ENCODE data around the gene TMBIM6. TPM values are rescaled to one million over a fixed set of nuclear protein-coding genes. Genes with fewer than 3 reads are reported as not detected.
"Not testable (repeated sequence)": the region's sequence is repeated elsewhere in the genome, so short reads cannot be mapped to it uniquely, and the experiment has no call there.

TMBIM6 gene
- total and polyA plus RNA-seq, 7 donors = 93.7 to 384 (median 201) TPM

DNA sequence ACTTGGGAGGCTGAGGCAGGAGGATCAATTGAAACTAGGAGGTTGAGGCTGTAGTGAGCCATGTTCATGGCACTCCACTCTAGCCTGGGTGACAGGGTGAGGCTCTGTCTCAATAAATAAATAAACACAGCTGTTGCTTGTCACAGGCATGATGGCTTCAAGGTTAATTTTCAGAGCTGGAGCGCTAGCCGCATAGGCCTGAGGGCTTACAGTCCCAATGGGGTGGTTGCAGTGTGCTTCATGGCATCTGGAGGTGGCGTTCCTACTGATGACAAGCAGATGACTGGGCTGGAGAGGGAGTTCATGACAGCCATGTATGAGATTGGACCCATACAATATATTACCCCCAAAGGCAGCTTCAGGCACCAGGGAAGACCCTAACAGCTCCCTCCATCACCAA lies 32.5 kb upstream of the TMBIM6 start:
- intact Hi-C loops (cut with DNase I) = no loop called here
- Histone ChIP-seq H3K9me3 (no peaks in the 10 kb centered on the region), H3K4me3 (no peak overlapping the region), H3K36me3 (no peaks in the 10 kb centered on the region), H3K27ac (no peak overlapping the region), H3K27me3 (peaks cover 0 to 3% (median 0%) of the 10 kb centered on the region in 3 donors), H3K4me1 (peaks cover 0 to 25% (median 16%) of the 10 kb centered on the region in 4 donors)
- WGBS, 2 donors = 73 to 94% methylated on average over 3 of the region's 3 CpGs
- no peak for TF ChIP-seq POLR2AphosphoS5 (IDR thresholded peaks at IDR 0.05)
- no peak for DNase-seq

DNA sequence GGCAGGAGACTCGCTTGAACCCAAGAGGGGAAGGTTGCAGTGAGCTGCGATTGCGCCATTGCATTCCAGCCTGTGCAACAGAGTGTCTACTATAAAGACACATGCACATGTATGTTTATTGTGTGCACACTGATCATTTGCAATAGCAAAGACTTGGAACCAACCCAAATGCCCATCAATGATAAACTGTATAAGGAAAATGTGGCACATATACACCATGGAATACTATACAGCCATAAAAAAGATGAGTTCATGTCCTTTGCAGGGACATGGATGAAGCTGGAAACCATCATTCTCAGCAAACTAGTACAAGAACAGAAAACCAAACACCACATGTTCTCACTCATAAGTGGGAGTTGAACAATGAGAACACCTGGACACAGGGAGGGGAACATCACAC lies 27.4 kb upstream of the TMBIM6 start:
- peaks cover 0 to 18% (median 0%) of the 10 kb centered on the region in 3 donors for H3K27me3 ChIP-seq
- H3K36me3 ChIP-seq; intact Hi-C loops (cut with DNase I): not testable (repeated sequence)

DNA sequence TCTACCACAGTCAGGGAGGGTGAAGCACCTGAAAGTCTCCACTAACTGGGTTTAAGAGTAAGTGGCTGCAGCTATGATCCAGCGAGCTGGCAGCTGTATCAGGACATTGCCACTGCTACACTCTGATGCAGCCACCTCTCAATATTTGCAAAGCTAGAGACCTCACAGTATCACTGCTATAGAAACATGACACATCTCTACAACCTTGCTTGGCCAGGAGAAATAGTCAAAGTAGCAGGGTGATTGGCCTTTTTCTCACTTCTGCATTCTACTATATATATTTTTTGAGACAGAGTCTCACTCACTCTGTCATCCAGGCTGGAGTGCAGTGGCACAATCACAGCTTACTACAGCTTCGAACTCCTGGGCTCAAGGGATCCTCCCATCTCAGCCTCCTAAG lies 24.8 kb upstream of the TMBIM6 start:
- no peak for DNase-seq
- Histone ChIP-seq H3K27me3 (peaks cover 0 to 18% (median 0%) of the 10 kb centered on the region in 3 donors), H3K9me3 (no peaks in the 10 kb centered on the region), H3K36me3 (no peaks in the 10 kb centered on the region), H3K4me3 (no peak overlapping the region), H3K4me1 (no peaks in the 10 kb centered on the region), H3K27ac (no peak overlapping the region)
- 48 to 70% methylated on average over 2 of the region's 2 CpGs for WGBS, 2 donors
- intact Hi-C loops (cut with DNase I) = no loop called here
- TF ChIP-seq, protein P1, sequence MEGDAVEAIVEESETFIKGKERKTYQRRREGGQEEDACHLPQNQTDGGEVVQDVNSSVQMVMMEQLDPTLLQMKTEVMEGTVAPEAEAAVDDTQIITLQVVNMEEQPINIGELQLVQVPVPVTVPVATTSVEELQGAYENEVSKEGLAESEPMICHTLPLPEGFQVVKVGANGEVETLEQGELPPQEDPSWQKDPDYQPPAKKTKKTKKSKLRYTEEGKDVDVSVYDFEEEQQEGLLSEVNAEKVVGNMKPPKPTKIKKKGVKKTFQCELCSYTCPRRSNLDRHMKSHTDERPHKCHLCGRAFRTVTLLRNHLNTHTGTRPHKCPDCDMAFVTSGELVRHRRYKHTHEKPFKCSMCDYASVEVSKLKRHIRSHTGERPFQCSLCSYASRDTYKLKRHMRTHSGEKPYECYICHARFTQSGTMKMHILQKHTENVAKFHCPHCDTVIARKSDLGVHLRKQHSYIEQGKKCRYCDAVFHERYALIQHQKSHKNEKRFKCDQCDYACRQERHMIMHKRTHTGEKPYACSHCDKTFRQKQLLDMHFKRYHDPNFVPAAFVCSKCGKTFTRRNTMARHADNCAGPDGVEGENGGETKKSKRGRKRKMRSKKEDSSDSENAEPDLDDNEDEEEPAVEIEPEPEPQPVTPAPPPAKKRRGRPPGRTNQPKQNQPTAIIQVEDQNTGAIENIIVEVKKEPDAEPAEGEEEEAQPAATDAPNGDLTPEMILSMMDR (IDR thresholded peaks at IDR 0.05) = no peak
- TF ChIP-seq EP300 (IDR thresholded peaks at IDR 0.05) (no peak), POLR2A (IDR thresholded peaks at IDR 0.05) (no peak), POLR2AphosphoS5 (IDR thresholded peaks at IDR 0.05) (no peak)

More for the DNA sequence above, 27.4 kb upstream of the TMBIM6 start:
- H3K4me1 ChIP-seq, H3K4me3 ChIP-seq, H3K27ac ChIP-seq, DNase-seq, H3K9me3 ChIP-seq: not testable (repeated sequence)
- 92 to 94% methylated on average over 3 of the region's 3 CpGs for WGBS, 2 donors

DNA sequence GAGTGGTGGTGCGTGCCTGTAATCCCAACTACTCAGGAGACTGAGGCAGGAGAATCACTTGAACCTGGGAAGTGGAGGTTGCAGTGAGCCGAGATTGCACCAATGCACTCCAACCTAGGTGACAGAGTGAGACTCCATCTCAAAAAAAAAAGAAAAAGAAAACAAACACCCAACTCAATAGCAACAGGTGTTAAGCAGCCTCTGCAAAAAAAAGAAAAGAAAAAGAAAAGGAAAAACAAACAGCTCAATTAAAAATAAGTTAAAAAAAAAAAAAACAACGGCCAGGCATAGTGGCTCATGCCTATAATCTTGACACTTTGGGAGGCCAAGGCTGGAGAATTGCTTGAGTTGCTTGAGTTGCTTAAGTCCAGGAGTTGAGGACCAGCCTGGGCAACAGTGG lies 23.6 kb upstream of the TMBIM6 start:
- peaks cover 0 to 18% (median 0%) of the 10 kb centered on the region in 3 donors for H3K27me3 ChIP-seq
- DNase-seq; H3K9me3 ChIP-seq; intact Hi-C loops (cut with DNase I); H3K4me1 ChIP-seq; H3K27ac ChIP-seq; H3K36me3 ChIP-seq; H3K4me3 ChIP-seq: not testable (repeated sequence)
- WGBS, 2 donors = 90 to 92% methylated on average over 3 of the region's 3 CpGs

DNA sequence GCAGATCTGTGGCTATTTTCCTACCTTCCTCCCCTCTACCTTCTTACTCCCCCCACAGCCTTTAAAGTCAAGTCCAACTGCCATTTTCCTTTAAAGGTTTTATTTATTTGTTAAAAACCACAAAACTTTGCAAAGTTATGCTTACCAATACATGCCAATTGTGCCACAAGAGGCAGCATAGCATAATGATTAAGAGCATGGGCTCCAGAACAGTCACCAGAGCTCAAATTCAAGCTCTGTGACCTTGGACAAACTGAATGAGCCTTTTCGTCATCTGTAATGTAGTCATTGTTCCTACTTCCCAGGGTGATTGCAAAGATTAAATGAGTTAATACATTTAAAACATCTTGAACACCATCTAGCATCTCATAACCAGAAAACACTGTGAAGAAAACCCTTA lies 21.1 kb upstream of the TMBIM6 start:
- 22 to 80% methylated on average over 1 of the region's 1 CpG for WGBS, 2 donors
- intact Hi-C loops (cut with DNase I) = no loop called here
- Histone ChIP-seq H3K27ac (no peak overlapping the region), H3K9me3 (no peaks in the 10 kb centered on the region), H3K36me3 (no peaks in the 10 kb centered on the region), H3K4me3 (no peak overlapping the region), H3K27me3 (peaks cover 0 to 13% (median 0%) of the 10 kb centered on the region in 3 donors), H3K4me1 (no peaks in the 10 kb centered on the region)
- DNase-seq = no peak
- TF ChIP-seq EP300 (IDR thresholded peaks at IDR 0.05) = no peak

DNA sequence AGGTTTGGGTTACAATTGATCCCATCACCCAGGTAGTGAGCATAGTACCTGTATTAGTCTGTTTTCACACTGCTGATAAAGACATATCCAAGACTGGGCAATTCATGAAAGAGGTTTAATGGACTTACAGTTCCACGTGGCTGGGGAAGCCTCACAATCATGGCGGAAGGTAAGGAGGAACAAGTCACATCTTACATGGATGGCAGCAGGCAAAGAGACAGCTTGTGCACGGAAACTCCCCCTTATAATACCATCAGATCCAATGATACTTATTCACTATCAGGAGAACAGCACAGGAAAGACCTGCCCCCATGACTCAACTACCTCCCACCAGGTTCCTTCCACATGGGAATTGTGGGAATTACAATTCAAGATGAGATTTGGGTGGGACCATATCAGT lies 20.0 kb upstream of the TMBIM6 start:
- H3K36me3 ChIP-seq; H3K27ac ChIP-seq; intact Hi-C loops (cut with DNase I); H3K27me3 ChIP-seq; H3K9me3 ChIP-seq; H3K4me3 ChIP-seq; DNase-seq; H3K4me1 ChIP-seq: not testable (repeated sequence)
- 76 to 91% methylated on average over 3 of the region's 3 CpGs for WGBS, 2 donors

DNA sequence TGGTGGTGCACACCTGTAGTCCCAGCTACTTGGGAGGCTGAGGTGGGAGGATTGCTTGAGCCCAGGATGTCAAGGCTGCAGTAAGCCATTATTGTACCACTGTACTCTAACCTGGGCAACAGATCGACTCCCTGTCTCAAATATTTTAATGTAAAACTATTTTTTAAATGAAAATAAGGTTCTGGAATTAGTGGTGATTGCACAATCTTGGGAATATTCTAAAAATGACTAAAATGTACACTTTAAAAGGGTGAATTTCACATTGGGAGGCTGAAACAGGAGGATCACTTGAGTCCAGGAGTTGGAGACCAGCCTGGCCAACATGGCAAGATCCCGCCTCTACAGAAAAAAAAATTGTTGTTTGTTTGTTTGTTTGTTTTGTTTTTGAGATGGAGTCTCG lies 12.9 kb upstream of the TMBIM6 start:
- no peaks in the 10 kb centered on the region for H3K4me1 ChIP-seq
- no peak for DNase-seq
- H3K4me3 ChIP-seq = no peak overlapping the region
- no peaks in the 10 kb centered on the region for H3K9me3 ChIP-seq
- intact Hi-C loops (cut with DNase I) = no loop called here
- no peaks in the 10 kb centered on the region for H3K36me3 ChIP-seq
- no peak overlapping the region for H3K27ac ChIP-seq
- 93 to 96% methylated on average over 3 of the region's 3 CpGs for WGBS, 2 donors
- TF ChIP-seq, protein P1 (IDR thresholded peaks at IDR 0.05) = no peak
- TF ChIP-seq EP300 (IDR thresholded peaks at IDR 0.05) (no peak), POLR2AphosphoS5 (IDR thresholded peaks at IDR 0.05) (no peak), POLR2A (IDR thresholded peaks at IDR 0.05) (no peak)
- H3K27me3 ChIP-seq = peaks cover 0 to 6% (median 0%) of the 10 kb centered on the region in 3 donors
